Kidney epithelial cell (primary cell): ENCODE results near the gene HSBP1L1. TPM values are rescaled to one million over a fixed set of nuclear protein-coding genes. Genes with fewer than 3 reads are reported as not detected.

Experiments
- DNase-seq: peaks from one replicate; pipeline ENCODE4 v3.0.0-alpha.2; 2010; ENCODE audit warnings: low read depth
- H3K27me3 ChIP-seq: 2 replicates; pipeline ENCODE4 v1.6.0; 2011; ENCODE audit warnings: low read length; ENCODE audit not compliant: control insufficient read depth, insufficient read depth
- H3K36me3 ChIP-seq: 2 replicates; pipeline ENCODE4 v1.5.1; 2011; ENCODE audit warnings: low read length; ENCODE audit not compliant: control insufficient read depth, insufficient read depth
- H3K4me3 ChIP-seq: 2 replicates; pipeline ENCODE4 v1.5.1; 2011; ENCODE audit warnings: low read depth, mild to moderate bottlenecking, control low read depth, low read length
- CTCF ChIP-seq: IDR thresholded peaks from 2 replicates; pipeline ENCODE4 v1.5.1; 2011; ENCODE audit warnings: mild to moderate bottlenecking, moderate library complexity, low read length, control low read depth, inconsistent platforms; ENCODE audit not compliant: insufficient read depth, poor library complexity, severe bottlenecking
- total RNA-seq: library from RNA; depleted of rRNA; stranded (reverse); fragments of >200 nt; gene quantifications from 2 replicates; pipeline ENCODE4 v1.2.3, GENCODE V29; 2015

HSBP1L1 gene
- total RNA-seq, 1 donor from 2014 or later = 26.4 TPM

DNA sequence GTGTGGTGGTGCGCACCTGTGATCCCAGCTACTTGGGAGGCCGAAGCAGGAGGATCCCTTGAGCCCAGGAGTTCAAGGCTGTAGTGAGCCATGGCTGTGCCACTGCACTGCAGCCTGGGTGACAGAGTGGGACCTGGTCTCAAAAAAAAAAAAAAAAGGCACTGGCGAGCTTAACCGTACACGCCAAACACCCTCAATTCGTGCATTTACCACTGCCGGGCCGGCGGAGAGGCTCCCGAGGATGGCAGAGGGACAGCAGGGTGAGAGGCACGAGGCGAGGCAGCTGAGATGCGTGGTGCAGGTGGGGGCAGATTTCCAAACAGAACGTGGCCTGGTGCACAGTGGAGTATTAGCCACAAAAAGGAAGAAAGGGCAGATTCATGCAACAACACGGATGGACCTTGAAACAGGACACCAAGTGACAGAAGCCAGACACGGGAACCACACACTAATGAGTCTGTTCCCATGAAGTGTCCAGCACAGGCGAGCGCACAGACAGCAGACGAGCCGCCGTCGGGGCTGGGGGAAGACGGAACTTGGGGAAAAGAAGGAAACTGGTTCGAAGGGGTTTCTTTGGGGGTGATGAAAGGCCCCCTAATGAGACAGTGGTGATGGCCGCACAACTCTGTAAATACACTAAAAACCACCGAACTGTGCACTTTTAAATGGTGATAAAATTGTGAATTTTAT lies 40.4 kb upstream of the HSBP1L1 start:
- TF ChIP-seq CTCF = no peak
- no peak for DNase-seq
- no peaks in the 10 kb centered on the region for H3K36me3 ChIP-seq
- no peaks in the 10 kb centered on the region for H3K27me3 ChIP-seq
- H3K4me3 ChIP-seq = no peak overlapping the region

DNA sequence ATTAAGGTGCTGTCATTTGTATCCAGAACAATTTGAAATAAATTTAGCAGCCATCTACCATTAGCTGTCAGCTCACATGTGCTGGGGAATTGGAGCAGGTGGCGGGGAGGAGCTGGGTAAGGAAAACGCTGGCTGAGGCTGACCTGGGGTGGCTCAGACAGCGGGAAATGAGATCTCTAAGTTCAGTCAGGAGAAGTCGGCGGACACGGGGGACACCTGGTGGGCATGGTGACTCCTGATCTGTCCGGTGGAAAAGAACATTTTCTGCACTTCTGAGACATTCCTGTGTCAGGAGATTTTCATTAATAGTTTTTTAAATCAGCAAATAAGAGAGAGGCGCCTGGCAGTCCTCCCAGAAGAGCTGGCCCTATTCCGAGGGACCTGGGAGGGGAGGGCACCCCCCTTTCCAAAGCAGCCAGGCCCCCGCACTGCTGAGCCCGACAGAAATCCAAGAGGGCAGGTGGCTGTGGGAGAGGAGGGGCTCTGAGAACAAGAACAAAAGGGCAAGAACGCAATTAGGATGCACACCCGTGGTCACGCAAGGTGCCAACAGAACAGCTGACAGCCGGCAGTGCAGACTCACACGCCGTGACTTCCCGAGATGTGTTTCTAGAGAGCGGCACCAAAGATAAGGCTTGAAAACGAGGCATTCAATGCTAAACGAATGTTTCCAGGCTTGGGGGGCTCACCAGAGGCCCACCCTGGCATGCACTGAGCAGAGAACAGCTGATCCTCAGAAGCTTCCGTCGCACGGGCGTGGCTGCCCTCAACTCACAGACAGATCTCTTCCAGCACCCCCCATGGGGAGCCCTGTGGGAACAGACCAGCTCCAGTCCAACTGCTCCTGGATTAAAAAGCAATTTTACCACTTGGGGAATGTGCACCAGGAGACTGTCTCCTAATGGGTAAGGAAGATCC lies 39.4 kb upstream of the HSBP1L1 start:
- Histone ChIP-seq H3K36me3 (no peaks in the 10 kb centered on the region), H3K4me3 (no peak overlapping the region), H3K27me3 (no peaks in the 10 kb centered on the region)
- TF ChIP-seq CTCF = no peak
- no peak for DNase-seq

GRCh38 chr18:79926306-79926705 lies 38.1 kb upstream of the HSBP1L1 start:
- Histone ChIP-seq H3K27me3 (no peaks in the 10 kb centered on the region), H3K36me3 (no peaks in the 10 kb centered on the region), H3K4me3 (no peak overlapping the region)
- no peak for DNase-seq
- no peak for TF ChIP-seq CTCF

DNA sequence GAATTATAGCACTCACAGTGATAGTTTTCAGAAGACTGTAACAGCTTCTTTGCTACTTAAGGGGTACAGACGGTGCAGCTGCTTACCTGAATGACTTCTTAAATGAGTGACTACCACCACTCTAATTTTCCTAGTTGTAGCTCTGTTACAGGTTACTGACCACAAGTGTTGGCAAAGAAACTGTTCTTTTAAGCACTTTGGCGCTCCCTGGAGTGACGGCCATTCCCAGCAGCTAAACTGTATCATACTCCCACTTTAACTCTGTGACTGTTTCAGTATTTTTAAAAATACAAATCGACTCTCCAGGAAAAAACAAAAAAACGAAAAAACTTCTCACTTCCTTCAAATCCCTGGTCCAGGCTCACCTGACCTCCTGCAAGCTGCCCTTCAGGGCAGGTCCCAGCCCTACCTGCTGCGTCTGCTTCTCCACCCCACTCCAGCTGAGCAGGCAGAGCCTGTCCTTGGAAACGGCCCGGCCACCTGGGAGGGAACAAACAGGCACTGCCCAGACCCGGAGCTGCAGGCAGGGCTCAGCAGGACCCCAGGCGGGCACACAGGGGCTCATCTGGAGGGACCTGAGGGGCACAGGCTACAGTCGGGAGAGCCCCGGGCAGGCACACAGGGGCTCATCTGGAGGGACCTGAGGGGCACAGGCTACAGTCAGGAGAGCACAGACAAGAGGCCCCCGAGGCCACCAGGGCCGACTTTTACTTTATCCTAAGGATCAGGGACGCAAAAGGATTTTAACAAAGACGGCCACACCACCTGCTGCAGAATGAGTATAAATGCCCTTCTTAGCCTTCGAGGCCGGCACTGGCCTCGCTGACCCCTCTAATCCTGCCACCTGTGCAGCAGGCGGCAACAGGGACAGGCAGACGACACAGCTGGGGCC lies 37.5 kb upstream of the HSBP1L1 start:
- H3K27me3 ChIP-seq = no peaks in the 10 kb centered on the region
- H3K4me3 ChIP-seq = no peak overlapping the region
- no peak for TF ChIP-seq CTCF
- DNase-seq = no peak
- no peaks in the 10 kb centered on the region for H3K36me3 ChIP-seq

DNA sequence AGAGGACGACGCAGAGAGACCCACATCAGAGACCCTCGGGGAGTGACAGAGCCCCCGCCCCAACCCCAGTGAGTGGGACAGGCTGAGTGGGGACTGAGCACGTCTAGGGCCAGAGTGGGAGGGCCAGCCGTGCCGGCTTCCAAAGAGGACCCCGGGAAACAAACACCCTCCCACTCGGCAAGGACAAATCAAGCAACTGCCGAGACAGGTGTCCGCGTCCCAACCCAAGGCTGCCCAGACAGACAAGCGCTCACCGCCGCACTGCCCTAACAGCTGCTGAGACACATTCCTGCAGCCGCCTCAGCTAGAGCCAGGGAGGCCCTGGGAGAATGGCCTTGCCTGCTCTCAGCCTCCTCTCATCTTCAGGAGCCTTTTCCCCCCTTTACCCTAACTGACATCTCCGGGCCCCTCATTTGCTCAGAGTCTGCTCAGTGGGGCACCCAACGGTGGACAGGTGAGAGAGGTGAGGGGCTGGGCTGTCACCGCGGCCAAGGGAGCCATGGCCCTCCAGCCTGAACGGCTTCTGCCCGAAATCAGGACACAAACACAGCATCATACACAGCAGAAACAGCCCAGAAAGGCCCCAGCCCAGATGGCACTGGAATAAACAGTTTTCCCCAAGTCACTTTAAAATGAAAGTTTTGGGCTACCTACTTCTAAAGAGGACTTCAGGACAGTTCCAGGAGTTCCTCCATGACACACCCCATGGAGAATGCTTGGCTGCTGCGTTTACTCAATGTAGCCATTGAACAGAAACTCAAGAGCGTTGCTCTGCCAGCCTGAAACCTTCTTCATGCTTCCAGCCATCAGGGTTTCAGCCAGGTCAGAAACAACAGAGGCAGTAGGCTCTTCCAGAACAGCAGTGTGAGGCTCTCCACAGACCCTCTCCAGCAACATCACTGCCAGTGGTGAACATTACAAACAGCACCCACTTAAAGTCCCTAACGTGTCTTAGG lies 36.6 kb upstream of the HSBP1L1 start:
- no peaks in the 10 kb centered on the region for H3K27me3 ChIP-seq
- H3K4me3 ChIP-seq = no peak overlapping the region
- no peak for TF ChIP-seq CTCF
- H3K36me3 ChIP-seq = no peaks in the 10 kb centered on the region
- DNase-seq = no peak
